PC-3 (cell line): ENCODE results near the gene RGS7. TPM values are rescaled to one million over a fixed set of nuclear protein-coding genes. Genes with fewer than 3 reads are reported as not detected.

Experiments used
- ATAC-seq: fragments of 200-7000 bp; cut with Tn5 transposase; 2 replicates; pipeline ENCODE4 v1.9.1; 2020; ENCODE audit warnings: mild to moderate bottlenecking, moderate library complexity
- BruUV-seq: library from RNA; stranded (reverse); fragments of 400-500 nt; replicated peaks from 2 replicates; lab custom pipeline; 2021; lab: Mats Ljungman, UMichigan
- CTCF ChIA-PET: fragments of 300-600 bp; sonication (Branson Sonifier 250); formaldehyde crosslinking; loops from one replicate; lab custom pipeline; 2022; ENCODE audit warnings: antibody characterized with exemption; lab: Charles Lee
- POLR2A ChIA-PET: fragments of 300-600 bp; sonication (Branson Sonifier 250); formaldehyde crosslinking; loops from one replicate; lab custom pipeline; 2022; ENCODE audit warnings: antibody characterized with exemption; ENCODE audit not compliant: unreplicated experiment; lab: Charles Lee
- DNase-seq: peaks from one replicate; pipeline ENCODE4 v3.0.0-alpha.2; 2015
- H2AFZ ChIP-seq: fragments of 300-600 bp; sonication (generic); 2 replicates; pipeline ENCODE4 v1.6.0; 2016; ENCODE audit warnings: antibody characterized with exemption, low read length
- H3F3A ChIP-seq: fragments of 300-600 bp; sonication (generic); one replicate; pipeline ENCODE4 v1.6.0; 2017; ENCODE audit warnings: antibody characterized with exemption, low read length, control low read depth, mild to moderate bottlenecking; ENCODE audit not compliant: unreplicated experiment
- H3K27ac ChIP-seq: fragments of 300-600 bp; sonication (generic); 2 replicates; pipeline ENCODE4 v1.5.1; 2016; ENCODE audit warnings: mild to moderate bottlenecking, low read length
- H3K27me3 ChIP-seq: fragments of 300-600 bp; sonication (generic); 2 replicates; pipeline ENCODE4 v1.6.1; 2016; ENCODE audit warnings: low read length, mixed read lengths
- H3K36me3 ChIP-seq: fragments of 300-600 bp; sonication (generic); 2 replicates; pipeline ENCODE4 v1.6.1; 2016; ENCODE audit warnings: low read depth, mixed run types, low read length, mixed read lengths
- H3K4me1 ChIP-seq: fragments of 300-600 bp; sonication (generic); 2 replicates; pipeline ENCODE4 v1.5.1; 2016; ENCODE audit warnings: low read length; ENCODE audit not compliant: insufficient read depth
- H3K4me2 ChIP-seq: fragments of 300-600 bp; sonication (generic); 2 replicates; pipeline ENCODE4 v1.6.0; 2016; ENCODE audit warnings: low read length
- H3K4me3 ChIP-seq: fragments of 300-600 bp; sonication (generic); 2 replicates; pipeline ENCODE4 v1.5.1; 2016; ENCODE audit warnings: mild to moderate bottlenecking, low read length, mixed read lengths
- H3K79me2 ChIP-seq: fragments of 300-600 bp; sonication (generic); 2 replicates; pipeline ENCODE4 v1.6.1; 2017; ENCODE audit warnings: low read length, mixed read lengths
- H3K9ac ChIP-seq: fragments of 300-600 bp; sonication (generic); 2 replicates; pipeline ENCODE4 v1.6.0; 2016; ENCODE audit warnings: mild to moderate bottlenecking, low read length
- H3K9me2 ChIP-seq: fragments of 300-600 bp; sonication (generic); replicated peaks from 2 replicates; pipeline ENCODE4 v1.6.1; 2016; ENCODE audit warnings: mixed run types, low read length, mixed read lengths
- H3K9me3 ChIP-seq: fragments of 300-600 bp; sonication (generic); 2 replicates; pipeline ENCODE4 v1.6.1; 2016; ENCODE audit warnings: low read length, mixed read lengths
- H4K20me1 ChIP-seq: fragments of 300-600 bp; sonication (generic); 2 replicates; pipeline ENCODE4 v1.6.1; 2016; ENCODE audit warnings: low read length, mixed read lengths
- EZH2 ChIP-seq: fragments of 300-600 bp; sonication (generic); IDR thresholded peaks from one replicate; pipeline ENCODE4 v1.6.1; 2017; ENCODE audit warnings: antibody characterized with exemption, mild to moderate bottlenecking, low read length; ENCODE audit not compliant: unreplicated experiment
- EZH2phosphoT487 ChIP-seq: fragments of 300-600 bp; sonication (generic); IDR thresholded peaks from 2 replicates; pipeline ENCODE4 v1.6.1; 2018; ENCODE audit warnings: mild to moderate bottlenecking, antibody characterized with exemption, low read length, borderline replicate concordance
- intact Hi-C: fragments of 100-400 bp; cut with micrococcal nuclease; formaldehyde crosslinking; loops from 2 replicates; pipeline ENCODE4 v1.9.0; 2023
- total RNA-seq: library from RNA; depleted of rRNA; stranded (reverse); fragments of >200 nt; gene quantifications from 2 replicates; pipeline ENCODE4 v1.2.3, GENCODE V29; 2014
- TF ChIP-seq, protein P1 (sequence below): fragments of 300-600 bp; sonication (generic); conservative IDR thresholded peaks from 2 replicates; pipeline ENCODE4 v1.5.1; 2017; ENCODE audit warnings: antibody characterized with exemption, low read depth, mild to moderate bottlenecking, low read length

RGS7 gene
- total RNA-seq, 1 experiment from 2014 or later: 0.15 TPM

DNA sequence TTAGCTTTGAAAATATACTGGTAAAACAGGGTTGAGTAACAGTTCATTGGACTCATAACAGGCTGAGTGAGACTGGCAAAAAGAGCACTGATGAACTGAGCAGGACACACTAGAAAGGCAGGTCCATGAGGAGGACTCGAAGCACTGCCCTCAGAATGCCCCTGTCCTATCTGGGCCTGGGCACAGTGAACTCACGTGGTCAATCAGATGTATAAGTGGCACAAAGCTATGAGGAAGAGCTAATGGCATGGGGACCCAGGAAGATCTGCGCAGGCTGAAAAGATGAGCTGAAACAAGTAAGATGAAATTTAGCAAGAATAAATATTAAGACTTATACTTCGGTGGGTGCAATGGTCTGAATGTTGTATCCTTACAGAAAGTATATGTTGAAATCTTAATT, 9.2 kb upstream of the RGS7 start:
- no peaks in the 10 kb centered on the region for H4K20me1 ChIP-seq
- no peaks in the 10 kb centered on the region for H3K9me2 ChIP-seq
- peaks cover 40% of the 10 kb centered on the region for H3K27me3 ChIP-seq
- DNase-seq (no peak), ATAC-seq (no peak)
- no peak overlapping the region for H3K27ac ChIP-seq
- TF ChIP-seq, protein P1, sequence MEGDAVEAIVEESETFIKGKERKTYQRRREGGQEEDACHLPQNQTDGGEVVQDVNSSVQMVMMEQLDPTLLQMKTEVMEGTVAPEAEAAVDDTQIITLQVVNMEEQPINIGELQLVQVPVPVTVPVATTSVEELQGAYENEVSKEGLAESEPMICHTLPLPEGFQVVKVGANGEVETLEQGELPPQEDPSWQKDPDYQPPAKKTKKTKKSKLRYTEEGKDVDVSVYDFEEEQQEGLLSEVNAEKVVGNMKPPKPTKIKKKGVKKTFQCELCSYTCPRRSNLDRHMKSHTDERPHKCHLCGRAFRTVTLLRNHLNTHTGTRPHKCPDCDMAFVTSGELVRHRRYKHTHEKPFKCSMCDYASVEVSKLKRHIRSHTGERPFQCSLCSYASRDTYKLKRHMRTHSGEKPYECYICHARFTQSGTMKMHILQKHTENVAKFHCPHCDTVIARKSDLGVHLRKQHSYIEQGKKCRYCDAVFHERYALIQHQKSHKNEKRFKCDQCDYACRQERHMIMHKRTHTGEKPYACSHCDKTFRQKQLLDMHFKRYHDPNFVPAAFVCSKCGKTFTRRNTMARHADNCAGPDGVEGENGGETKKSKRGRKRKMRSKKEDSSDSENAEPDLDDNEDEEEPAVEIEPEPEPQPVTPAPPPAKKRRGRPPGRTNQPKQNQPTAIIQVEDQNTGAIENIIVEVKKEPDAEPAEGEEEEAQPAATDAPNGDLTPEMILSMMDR: no peak
- TF ChIP-seq EZH2 (no peak), EZH2phosphoT487 (no peak)
- H2AFZ ChIP-seq: no peak overlapping the region
- no peaks in the 10 kb centered on the region for H3K36me3 ChIP-seq
- no peak overlapping the region for H3K4me3 ChIP-seq
- H3K4me2 ChIP-seq: no peak overlapping the region
- H3F3A ChIP-seq: no peaks in the 10 kb centered on the region
- ChIA-PET CTCF (no interaction called here), POLR2A (no interaction called here)
- BruUV-seq: no TSS peak
- 0 out of 2 replicates have a peak, but pooled peaks cover 3% of the 10 kb centered on the region for H3K9me3 ChIP-seq
- H3K79me2 ChIP-seq: no peaks in the 10 kb centered on the region
- H3K4me1 ChIP-seq: no peaks in the 10 kb centered on the region
- intact Hi-C loops: no loop called here
- H3K9ac ChIP-seq: no peak overlapping the region

- CTCF ChIA-PET: no interaction called here
- BruUV-seq: no TSS peak
Observed at GRCh38 chr1:241362350-241362749, 5.3 kb upstream of the RGS7 start.

GRCh38 chr1:241357366-241358340, 648 bp upstream of the RGS7 start:
- BruUV-seq: no TSS peak
- DNase-seq (no peak), ATAC-seq (no peak)
- TF ChIP-seq EZH2phosphoT487 (no peak), EZH2 (no peak)
- TF ChIP-seq, protein P1: no peak
- ChIA-PET POLR2A (interaction anchor here (0.8 kb wide), 1 partner anchor 9 kb away, joined by 9 read pairs; no protein-coding TSS in a partner anchor), CTCF (no interaction called here)
- H3K4me1 ChIP-seq: no peaks in the 10 kb centered on the region
- H3K27me3 ChIP-seq: peaks cover 55% of the 10 kb centered on the region
- H3K27ac ChIP-seq: no peak overlapping the region
- no peak overlapping the region for H3K4me2 ChIP-seq
- no peaks in the 10 kb centered on the region for H3K9me3 ChIP-seq
- 0 out of 2 replicates have a peak, but pooled peaks cover 5% of the 10 kb centered on the region for H3K9me2 ChIP-seq
- intact Hi-C loops: no loop called here
- H3K4me3 ChIP-seq: no peak overlapping the region
- no peaks in the 10 kb centered on the region for H3F3A ChIP-seq
- no peak overlapping the region for H2AFZ ChIP-seq
- no peaks in the 10 kb centered on the region for H3K36me3 ChIP-seq
- no peaks in the 10 kb centered on the region for H4K20me1 ChIP-seq
- no peak overlapping the region for H3K9ac ChIP-seq
- H3K79me2 ChIP-seq: no peaks in the 10 kb centered on the region

More at GRCh38 chr1:241362350-241362749, 5.3 kb upstream of the RGS7 start:
- DNase-seq (no peak), ATAC-seq (peak; percentile 31; the same call in 1 of the 2 replicates)
- no peaks in the 10 kb centered on the region for H3K36me3 ChIP-seq
- H3K79me2 ChIP-seq: no peaks in the 10 kb centered on the region
- H3F3A ChIP-seq: no peaks in the 10 kb centered on the region
- H2AFZ ChIP-seq: no peak overlapping the region
- no peaks in the 10 kb centered on the region for H4K20me1 ChIP-seq
- POLR2A ChIA-PET: no interaction called here
- no peak overlapping the region for H3K4me2 ChIP-seq
- H3K9me3 ChIP-seq: no peaks in the 10 kb centered on the region
- intact Hi-C loops: no loop called here
- TF ChIP-seq EZH2: no peak
- no peak overlapping the region for H3K9ac ChIP-seq
- peaks cover 36% of the 10 kb centered on the region for H3K27me3 ChIP-seq
- no peaks in the 10 kb centered on the region for H3K4me1 ChIP-seq
- 0 out of 2 replicates have a peak, but pooled peaks cover 5% of the 10 kb centered on the region for H3K9me2 ChIP-seq
- H3K27ac ChIP-seq: no peak overlapping the region
- no peak overlapping the region for H3K4me3 ChIP-seq
